Measurements from ENCODE around the gene ABCD2.
"Not testable (repeated sequence)": the region's sequence is repeated elsewhere in the genome, so short reads cannot be mapped to it uniquely, and the experiment has no call there.

Gene ABCD2
- total RNA-seq, result 39.6 reads per million, percentile 63 among the genes with 10 or more reads in this experiment

- peak; percentile 61 for DNase-seq
Measured at GRCh38 chr12:39619660-39620433, at the start of gene ABCD2. TSS of gene ABCD2 (minus strand) at chr12:39619803. CDS start at chr12:39619615, 188 bp downstream.

- DNase-seq, result no peak
Measured at GRCh38 chr12:39660101-39660500, 40.5 kb upstream of the ABCD2 start.

- DNase-seq, result no peak
Measured at GRCh38 chr12:39647383-39647782, 27.8 kb upstream of the ABCD2 start.

GRCh38 chr12:39646963-39647362 is 27.4 kb upstream of the ABCD2 start:
- DNase-seq, result no peak

GRCh38 chr12:39643052-39643451 is 23.4 kb upstream of the ABCD2 start:
- DNase-seq, result no peak

- no peak for DNase-seq
Measured at GRCh38 chr12:39638840-39639239, 19.2 kb upstream of the ABCD2 start.

GRCh38 chr12:39638178-39638577 is 18.6 kb upstream of the ABCD2 start:
- no peak for DNase-seq

- no peak for DNase-seq
Measured at GRCh38 chr12:39632670-39633069, 13.1 kb upstream of the ABCD2 start.

GRCh38 chr12:39628836-39629235 is 9.2 kb upstream of the ABCD2 start:
- no peak for DNase-seq

- no peak for DNase-seq
Measured at GRCh38 chr12:39627914-39628313, 8.3 kb upstream of the ABCD2 start.

GRCh38 chr12:39626033-39626814 is 6.6 kb upstream of the ABCD2 start:
- DNase-seq, result no peak

GRCh38 chr12:39623919-39624318 is 4.3 kb upstream of the ABCD2 start:
- no peak for DNase-seq

GRCh38 chr12:39623160-39623559 is 3.6 kb upstream of the ABCD2 start:
- not testable (repeated sequence) for DNase-seq

- DNase-seq, result no peak
Measured at GRCh38 chr12:39622306-39622705, 2.7 kb upstream of the ABCD2 start.

GRCh38 chr12:39621670-39622069 is 2.1 kb upstream of the ABCD2 start:
- no peak for DNase-seq

GRCh38 chr12:39620659-39621658 is 1.4 kb upstream of the ABCD2 start:
- DNase-seq, result peak; percentile 14

GRCh38 chr12:39619316-39619659 is 315 bp downstream of the ABCD2 start:
- DNase-seq, result peak; percentile 6

GRCh38 chr12:39618701-39619100 is 902 bp downstream of the ABCD2 start:
- no peak for DNase-seq

GRCh38 chr12:39617887-39618286 is 1.7 kb downstream of the ABCD2 start:
- no peak for DNase-seq

- DNase-seq, result no peak
Measured at GRCh38 chr12:39616666-39617065, 2.9 kb downstream of the ABCD2 start.

GRCh38 chr12:39616251-39616650 is 3.4 kb downstream of the ABCD2 start:
- no peak for DNase-seq

GRCh38 chr12:39613525-39613924 is 6.1 kb downstream of the ABCD2 start:
- DNase-seq, result no peak

- no peak for DNase-seq
Measured at GRCh38 chr12:39612250-39612649, 7.4 kb downstream of the ABCD2 start.

Data from effector CD4-positive, alpha-beta T cell (primary cell).